ENCODE results near the gene SPDYE2B.
"Not testable (repeated sequence)": the region's sequence is repeated elsewhere in the genome, so short reads cannot be mapped to it uniquely, and the experiment has no call there.

SPDYE2B gene, protein sequence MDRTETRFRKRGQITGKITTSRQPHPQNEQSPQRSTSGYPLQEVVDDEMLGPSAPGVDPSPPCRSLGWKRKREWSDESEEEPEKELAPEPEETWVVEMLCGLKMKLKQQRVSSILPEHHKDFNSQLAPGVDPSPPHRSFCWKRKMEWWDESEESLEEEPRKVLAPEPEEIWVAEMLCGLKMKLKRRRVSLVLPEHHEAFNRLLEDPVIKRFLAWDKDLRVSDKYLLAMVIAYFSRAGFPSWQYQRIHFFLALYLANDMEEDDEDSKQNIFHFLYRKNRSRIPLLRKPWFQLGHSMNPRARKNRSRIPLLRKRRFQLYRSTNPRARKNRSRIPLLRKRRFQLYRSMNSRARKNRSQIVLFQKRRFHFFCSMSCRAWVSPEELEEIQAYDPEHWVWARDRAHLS

DNA sequence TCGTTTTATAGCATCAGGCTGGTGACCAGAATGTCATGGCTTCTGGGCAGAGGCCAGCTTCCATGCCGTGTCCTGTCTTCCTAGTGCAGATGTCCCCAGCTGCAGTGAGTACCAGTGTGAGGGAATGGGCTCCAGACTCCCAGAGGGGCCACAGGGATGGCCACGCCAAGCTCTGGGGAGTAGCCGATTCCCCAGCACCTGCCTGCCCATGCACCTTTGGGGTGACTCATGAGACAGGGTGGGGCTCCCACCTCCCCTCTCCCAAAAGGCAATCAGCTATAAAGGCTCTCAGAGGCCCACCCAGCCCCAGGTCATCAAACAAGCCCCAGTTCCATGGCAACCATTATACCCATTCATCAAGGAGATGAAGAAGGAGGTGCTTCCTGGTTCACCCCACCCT lies at the start of gene SPDYE2B:
Gene SPDYE2B (plus strand): TSS at position 396 of the 400 bp plus-strand sequence. CDS start 2,030 bp downstream, outside the sequence.
- DNase-seq; in situ Hi-C loops (cut with MboI; ENCODE audit: low pct_unique_long_range_greater_than_20kb, low sequenced_read_pairs): not testable (repeated sequence)

DNA sequence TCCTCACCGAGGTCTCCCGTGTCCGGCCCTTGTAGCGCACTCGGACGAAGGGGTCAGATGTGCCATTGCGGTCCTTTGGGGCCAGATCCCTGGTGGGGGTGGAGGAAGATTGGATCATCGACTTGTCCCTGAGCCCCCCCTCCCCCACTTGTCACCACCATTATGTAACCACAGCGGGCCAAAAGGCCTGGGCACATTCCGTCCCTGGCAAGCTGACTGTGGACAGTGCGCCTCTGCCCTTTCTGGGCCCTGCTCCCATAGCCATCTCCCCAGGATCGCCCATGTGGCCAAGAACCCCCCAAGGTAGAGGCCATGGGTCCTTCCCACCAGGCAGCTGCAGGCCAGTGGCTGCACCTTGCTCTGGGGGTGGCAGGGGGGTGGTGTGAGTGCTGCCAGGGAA lies 47.8 kb upstream of the SPDYE2B start:
- in situ Hi-C loops (cut with MboI; ENCODE audit: low pct_unique_long_range_greater_than_20kb, low sequenced_read_pairs); DNase-seq: not testable (repeated sequence)

DNA sequence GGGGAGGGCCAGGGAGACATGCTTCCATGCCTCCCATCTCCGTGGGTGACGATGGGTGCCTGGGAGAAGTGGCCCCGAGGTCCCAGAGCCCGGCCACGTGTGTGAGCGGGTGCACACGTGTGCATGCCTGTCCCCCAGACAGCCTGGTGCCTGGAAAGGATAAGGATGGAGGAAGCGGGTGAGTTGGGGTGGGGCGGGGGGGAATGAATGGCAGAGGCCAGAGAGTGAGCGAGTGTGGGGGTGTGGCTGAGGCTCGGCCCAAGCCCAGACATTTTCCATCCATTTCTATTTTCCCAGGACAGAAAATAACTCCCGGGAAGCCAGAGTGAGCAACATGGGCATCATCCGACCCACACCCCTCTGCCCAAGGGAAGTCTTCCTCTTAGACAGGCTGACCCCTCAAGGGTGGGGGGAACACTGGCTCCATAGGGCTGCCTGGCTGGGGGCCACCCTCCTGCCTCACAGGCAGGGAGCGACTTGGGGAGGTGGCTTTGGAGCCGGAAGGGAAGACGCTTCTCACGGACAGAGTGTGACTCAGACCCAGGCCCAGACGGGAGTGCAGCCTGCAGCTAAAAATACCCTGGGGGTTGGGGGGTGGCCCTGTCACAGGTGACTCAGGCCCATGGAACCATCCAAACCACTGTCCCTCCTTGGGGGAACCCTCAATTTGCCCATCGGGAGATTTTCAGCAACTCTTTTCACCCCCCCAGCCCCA lies 45.5 kb upstream of the SPDYE2B start:
- in situ Hi-C loops (cut with MboI; ENCODE audit: low pct_unique_long_range_greater_than_20kb, low sequenced_read_pairs); DNase-seq: not testable (repeated sequence)

DNA sequence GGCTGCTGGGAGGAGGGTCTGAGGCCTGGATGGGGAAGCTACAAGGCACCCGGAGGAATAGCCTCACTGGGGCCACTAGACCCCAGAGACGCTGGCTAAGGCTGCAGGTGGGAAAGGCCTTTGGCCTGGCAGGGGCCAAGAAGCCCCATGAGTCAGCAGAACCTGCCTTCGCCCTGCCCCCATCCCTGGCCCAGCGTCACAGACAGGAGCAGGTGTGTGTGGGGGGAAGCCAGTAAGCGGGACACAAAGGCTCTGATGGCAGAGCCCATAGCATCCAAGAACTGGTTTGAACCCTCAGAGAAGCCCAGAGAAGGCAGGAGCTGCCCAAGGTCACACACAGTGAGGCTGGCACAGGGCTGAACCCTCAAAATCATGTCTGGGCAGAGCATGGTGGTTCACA lies 43.3 kb upstream of the SPDYE2B start:
- in situ Hi-C loops (cut with MboI; ENCODE audit: low pct_unique_long_range_greater_than_20kb, low sequenced_read_pairs); DNase-seq: not testable (repeated sequence)

DNA sequence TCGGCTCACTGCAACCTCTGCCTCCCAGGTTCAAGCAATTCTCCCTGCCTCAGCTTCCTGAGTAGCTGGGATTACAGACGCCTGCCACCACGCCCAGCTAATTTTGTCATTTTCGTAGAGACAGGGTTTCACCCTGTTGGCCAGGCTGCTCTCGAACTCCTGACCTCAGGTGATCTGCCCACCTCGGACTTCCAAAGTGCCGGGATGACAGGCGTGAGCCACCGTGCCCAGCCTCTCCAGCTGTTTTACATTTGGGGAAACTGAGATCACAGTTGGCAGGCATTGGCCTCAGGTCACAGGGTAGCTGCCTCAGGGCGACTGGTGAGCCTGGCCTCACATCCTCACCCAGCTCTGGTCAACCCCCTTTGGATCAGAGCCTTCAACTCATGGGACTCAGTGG lies 40.4 kb upstream of the SPDYE2B start:
- in situ Hi-C loops (cut with MboI; ENCODE audit: low pct_unique_long_range_greater_than_20kb, low sequenced_read_pairs); DNase-seq: not testable (repeated sequence)

DNA sequence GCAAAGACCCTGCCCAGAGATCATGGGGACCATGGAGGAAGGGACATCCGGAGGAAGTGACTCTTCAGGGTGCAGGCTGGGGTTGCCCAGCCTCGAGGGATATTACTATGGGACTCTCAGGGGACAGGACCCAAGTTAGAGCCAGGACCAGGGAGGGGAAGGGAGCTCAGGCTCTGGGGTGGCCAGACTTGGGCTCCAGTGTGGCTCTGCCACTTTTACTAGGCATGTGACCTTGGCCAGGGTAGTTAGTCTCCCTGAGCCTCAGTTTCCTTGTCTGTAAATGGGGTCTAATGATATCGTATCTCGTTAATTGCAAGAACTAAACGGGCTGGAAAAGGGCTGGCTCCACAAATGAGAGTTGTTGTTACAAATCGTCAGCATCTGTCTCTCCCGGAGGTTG lies 39.7 kb upstream of the SPDYE2B start:
- in situ Hi-C loops (cut with MboI; ENCODE audit: low pct_unique_long_range_greater_than_20kb, low sequenced_read_pairs); DNase-seq: not testable (repeated sequence)

DNA sequence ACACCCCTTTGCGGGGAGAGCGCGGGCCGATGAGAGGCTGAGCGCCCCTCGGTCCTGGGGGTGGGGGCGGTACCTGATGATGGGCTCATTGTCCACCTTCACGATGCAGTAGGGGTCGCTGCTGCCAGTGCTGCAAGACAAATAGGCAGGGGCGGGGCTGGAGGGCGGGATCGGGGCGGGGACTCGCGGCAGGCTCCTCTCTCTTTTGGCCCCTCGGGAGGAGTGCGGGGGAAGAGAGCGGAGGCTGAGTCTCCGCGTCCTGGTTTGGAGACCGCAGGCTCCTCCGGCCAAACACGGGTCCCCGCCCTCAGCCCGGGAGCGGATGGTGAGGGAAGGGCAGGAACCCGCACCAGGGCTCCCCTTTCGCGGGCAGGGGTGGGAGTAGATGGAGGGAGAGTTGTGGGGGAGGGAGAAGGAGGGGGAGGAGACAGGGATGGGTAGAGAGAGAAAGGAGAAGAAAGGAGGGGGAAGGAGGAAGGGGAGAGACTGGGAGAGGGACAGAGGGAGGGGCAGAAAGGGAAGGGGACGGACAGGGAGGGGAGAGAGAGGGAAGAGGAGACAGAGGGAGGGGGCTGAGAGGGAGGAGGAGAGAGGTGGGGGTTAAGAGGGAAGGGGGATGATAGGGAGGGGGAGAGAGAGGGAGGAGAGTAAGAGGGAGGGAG lies 39.0 kb upstream of the SPDYE2B start:
- in situ Hi-C loops (cut with MboI; ENCODE audit: low pct_unique_long_range_greater_than_20kb, low sequenced_read_pairs); DNase-seq: not testable (repeated sequence)

DNA sequence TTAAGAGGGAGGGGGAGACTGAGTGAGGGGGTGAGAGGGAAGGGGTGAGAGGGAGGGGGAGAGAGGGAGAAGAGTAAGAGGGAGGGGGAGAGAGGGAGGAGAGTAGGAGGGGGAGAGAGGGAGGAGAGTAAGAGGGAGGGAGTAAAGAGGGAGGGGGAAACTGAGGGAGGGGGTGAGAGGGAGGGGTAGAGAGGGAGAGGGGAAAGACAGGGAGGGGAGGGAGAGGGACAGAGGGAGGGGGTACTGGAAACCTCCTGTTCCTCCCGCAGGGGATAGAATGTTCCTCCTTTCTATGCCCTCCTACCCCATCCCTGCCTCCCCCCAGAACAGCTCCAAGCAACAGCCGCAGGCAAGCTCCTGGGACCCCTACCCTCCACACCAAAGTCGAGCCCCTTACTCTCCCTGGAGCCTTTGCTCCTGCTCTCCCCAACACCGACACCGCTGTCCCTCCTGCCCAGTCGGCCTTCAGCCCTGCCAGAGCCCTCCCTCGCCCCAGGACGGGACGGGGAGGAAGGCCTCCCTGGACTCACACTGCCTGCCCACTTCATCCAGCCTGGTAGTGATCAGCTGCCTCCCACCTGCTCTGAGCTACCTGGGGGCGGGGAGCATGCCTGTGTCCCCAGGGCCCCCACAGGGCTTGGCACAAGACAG lies 38.3 kb upstream of the SPDYE2B start:
- in situ Hi-C loops (cut with MboI; ENCODE audit: low pct_unique_long_range_greater_than_20kb, low sequenced_read_pairs); DNase-seq: not testable (repeated sequence)

DNA sequence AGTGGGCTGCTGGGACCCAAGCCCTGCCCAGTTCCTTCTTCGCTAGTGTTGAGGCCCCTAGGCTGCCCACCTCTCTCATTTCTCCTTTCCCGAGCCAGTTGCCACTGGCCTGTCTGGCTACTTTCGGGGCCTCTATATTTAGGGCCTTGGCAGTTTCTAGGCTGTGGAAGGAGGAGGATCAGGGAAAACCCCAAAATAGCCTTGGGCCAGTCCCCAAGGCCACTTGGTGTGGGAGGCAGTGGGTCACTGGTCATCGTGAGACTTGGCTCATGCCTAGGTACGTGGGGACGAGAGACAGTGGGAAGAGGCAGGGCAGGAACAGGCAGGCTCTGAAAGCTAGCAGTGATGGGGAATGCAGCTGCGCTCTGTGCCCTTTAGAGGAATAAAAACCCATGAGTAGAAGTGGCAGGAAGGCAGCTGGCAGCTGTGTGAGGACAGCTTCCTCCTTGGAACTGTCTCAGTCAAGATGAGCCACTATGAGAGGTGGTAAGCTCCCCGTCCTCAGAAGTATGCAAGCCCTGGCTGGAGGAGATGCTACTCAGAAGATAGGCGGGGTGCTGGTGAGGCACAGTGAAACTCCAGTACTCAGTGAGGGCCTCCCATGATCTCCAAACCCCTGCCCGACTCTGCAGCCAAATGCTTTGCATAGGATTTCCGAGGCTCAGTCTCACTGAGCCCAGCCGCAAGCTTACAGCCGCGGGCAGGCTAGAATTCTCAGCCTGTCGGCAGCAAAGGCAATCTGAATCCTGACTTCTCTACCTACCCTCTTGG lies 36.4 kb upstream of the SPDYE2B start:
- in situ Hi-C loops (cut with MboI; ENCODE audit: low pct_unique_long_range_greater_than_20kb, low sequenced_read_pairs); DNase-seq: not testable (repeated sequence)

DNA sequence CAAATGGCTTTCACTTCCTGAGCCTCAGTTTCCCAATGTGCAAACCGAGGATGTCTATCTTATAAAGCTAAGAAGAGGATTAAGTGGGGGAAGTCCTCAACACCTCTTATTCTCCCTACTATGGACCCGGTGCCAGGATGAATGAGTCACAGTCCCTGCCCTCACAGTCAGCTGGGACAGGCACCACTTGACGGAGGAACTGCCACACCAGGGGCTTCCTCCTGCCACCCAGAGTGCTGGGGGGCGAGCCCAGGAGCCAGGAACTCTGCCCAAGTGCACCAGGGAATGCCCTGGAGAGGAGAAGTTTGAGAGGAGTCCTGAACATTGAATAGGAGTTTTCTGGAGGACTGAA lies 35.8 kb upstream of the SPDYE2B start:
- DNase-seq; in situ Hi-C loops (cut with MboI; ENCODE audit: low pct_unique_long_range_greater_than_20kb, low sequenced_read_pairs): not testable (repeated sequence)

DNA sequence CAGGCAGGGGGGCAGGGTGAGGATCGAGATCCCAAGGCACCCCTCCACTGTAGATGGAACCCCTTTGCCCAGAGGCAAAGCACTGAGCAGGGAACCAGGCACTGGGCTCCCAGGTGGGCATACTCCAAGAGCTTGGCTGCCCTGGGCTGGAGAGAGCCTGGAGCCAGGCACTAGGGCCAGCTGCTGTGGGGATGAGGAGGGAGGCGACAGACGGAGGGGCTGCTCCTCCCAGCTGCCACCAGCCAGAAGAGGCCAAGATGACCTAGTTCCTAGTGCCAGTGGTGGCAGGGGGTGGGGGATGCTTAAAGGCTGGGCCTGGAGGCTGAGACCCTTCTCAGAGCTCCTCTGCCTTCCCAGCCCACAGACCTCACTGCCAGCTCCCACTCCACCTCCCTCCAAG lies 35.2 kb upstream of the SPDYE2B start:
- in situ Hi-C loops (cut with MboI; ENCODE audit: low pct_unique_long_range_greater_than_20kb, low sequenced_read_pairs); DNase-seq: not testable (repeated sequence)

DNA sequence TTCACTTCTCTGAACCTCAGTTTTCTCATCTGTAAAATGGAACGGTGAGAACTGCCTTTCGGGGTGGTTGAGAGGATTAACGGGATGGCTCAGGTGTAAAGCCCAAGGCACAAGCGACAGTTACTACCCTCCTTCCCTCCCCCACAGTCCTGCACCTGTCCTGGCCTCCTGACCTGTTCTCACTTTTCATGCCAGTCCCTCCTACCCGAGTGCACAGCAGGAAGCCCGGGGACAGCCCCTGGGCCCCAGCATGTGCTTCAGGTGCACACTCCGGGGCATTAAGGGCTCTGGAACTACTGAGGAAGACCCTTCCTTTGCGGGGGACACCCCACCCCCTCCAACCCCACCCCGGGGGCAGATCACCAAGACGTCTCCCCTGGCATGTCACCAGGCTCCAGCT lies 34.2 kb upstream of the SPDYE2B start:
- DNase-seq; in situ Hi-C loops (cut with MboI; ENCODE audit: low pct_unique_long_range_greater_than_20kb, low sequenced_read_pairs): not testable (repeated sequence)

DNA sequence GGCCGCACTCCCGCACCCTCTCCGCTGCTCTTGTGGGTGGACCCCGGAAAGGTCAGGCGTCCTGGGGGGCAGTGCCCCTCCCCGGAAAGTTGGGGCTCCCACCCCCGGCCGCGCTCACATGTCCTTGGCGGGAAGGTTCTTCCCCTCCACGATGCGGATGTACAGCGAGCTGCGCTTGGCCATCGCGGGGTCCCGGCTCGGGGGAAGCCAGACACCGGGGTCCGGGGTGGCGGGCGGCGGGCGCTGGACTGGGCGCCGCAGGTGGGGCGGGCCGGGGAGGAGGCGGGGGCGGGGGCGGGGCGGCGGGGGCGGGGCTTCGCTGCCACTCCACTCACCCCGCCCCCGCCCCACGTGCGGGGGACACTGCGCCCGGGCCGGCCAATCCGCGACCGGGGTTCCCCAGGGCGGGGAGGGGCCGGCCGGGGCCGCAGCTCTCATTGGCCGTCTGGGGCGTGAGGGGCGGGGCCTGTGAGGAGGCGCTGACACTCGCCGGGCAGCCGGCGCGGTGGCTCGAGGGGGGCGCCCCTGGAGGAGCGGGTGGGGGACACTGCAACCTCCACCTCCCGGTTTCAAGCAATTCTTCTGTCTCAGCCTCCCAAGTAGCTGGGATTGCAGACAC lies 33.5 kb upstream of the SPDYE2B start, which contains the start of gene RASA4:
Gene RASA4 (minus strand): TSS at position 250 of the 619 bp plus-strand sequence. CDS start 67 bp downstream, at position 183.
- in situ Hi-C loops (cut with MboI; ENCODE audit: low pct_unique_long_range_greater_than_20kb, low sequenced_read_pairs); DNase-seq: not testable (repeated sequence)

DNA sequence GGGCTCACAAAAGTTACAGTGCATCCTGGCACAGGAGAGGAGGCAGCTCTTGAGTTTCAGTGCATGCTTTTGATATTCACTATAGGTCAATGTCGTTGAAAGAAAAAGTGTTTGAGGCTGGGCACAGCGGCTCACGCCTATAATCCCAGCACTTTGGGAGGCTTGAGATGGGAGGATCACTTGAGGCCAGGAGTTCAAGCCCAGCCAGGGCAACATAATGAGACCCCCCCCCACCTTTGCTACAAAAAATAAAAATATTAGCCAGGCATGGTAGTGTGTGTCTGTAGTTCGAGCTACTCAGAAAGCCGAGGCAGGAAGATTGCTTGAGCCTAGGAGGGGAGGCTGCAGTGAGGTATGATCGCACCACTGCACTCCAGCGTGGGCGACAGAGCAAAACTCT lies 32.0 kb upstream of the SPDYE2B start:
- DNase-seq; in situ Hi-C loops (cut with MboI; ENCODE audit: low pct_unique_long_range_greater_than_20kb, low sequenced_read_pairs): not testable (repeated sequence)

DNA sequence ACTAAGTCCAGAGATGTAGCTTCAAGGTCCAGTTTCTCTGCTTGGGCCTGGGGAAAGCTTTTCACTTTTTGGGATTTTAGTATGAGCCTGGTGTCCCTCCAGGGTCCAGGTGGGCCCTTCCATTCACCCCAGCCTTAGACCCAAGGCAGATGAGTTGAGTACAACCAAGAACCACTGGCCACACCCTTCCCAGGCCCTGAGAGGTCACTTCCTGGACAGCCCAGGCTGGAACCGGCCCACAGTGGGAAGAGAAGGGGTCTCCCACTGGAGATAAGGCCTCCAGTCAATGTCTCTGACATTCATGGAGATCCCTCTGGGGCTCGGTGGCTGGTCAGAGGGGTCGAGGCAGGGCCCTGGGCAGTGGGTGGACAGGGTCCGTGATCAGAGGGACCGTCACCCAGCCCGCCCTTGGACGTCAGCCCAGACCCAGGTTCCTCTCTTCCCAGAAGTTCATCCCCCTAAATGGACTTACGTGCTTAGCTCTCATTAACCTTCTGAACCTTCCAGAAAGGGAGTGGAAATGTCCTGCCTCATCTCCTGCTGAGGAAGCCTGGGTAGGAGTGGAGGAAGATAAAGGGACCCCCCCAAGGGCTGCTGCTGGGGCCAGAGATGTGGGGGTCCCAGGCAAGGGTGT lies 22.7 kb upstream of the SPDYE2B start:
- in situ Hi-C loops (cut with MboI; ENCODE audit: low pct_unique_long_range_greater_than_20kb, low sequenced_read_pairs); DNase-seq: not testable (repeated sequence)

DNA sequence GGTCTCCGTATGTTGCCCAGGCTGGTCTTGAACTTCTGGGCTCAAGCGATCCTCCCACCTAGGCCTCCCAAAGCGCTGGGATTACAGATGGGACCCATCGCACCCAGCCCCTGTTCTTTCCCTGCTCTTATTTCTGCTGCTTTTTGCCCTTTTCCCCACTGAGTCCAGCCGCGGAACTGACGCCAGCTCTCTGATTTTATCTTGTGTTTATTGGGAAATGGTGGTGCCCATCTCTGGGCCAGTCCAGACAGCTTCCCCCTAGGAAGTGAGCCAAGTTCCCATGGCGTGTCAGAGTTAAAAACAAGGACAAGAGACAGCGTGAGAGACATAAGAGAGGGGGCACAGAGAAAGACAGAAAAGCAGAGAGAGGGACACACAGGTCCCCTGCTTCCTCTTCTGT lies 19.5 kb upstream of the SPDYE2B start:
- in situ Hi-C loops (cut with MboI; ENCODE audit: low pct_unique_long_range_greater_than_20kb, low sequenced_read_pairs); DNase-seq: not testable (repeated sequence)

DNA sequence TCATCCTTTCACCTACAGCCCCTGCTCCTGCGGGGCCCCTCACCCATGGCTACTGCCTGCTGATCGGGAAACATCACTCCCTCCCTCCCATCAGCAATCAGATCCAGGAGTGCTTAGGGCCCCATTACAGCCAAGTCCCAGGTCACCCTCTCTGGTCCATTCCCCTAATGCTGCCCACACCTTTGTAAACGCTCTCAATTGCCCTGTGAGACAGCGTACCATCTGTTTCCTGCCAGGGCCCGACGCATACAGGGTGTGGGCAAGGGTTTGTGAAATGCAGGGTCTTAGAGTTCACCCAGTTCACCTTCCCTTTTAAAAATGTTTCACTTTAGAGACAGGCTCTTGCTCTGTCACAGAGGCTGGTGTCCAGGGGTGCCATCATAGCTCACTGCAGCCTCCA lies 15.8 kb upstream of the SPDYE2B start:
- DNase-seq; in situ Hi-C loops (cut with MboI; ENCODE audit: low pct_unique_long_range_greater_than_20kb, low sequenced_read_pairs): not testable (repeated sequence)

DNA sequence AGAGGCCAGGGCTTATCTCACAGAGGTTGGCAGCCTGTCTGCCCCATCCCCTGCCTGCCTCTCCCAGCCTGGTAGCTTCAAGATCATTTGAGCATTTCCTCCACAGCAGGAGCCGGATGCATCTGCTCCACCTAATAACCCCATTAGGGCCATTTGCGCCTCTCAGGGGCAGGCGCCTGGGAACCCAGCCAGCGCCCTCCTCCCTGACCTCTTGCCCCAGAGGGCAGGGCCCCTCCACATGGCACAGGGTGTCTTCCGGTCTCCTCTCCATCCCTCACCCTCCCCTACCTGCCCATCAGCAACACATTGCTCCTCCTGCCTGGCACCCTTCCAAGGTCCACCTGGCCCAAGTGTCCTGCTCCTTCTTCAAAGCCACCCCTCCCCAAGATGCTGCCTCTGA lies 14.8 kb upstream of the SPDYE2B start:
- in situ Hi-C loops (cut with MboI; ENCODE audit: low pct_unique_long_range_greater_than_20kb, low sequenced_read_pairs) = not testable (repeated sequence)

More for the DNA sequence above, 14.8 kb upstream of the SPDYE2B start:
- not testable (repeated sequence) for DNase-seq
